Thyroid gland (tissue), 4 donors: ENCODE results near the gene ERICH3.

Experiments used
- POLR2A ChIP-seq, 2 donors: fragments of 450-650 bp; IDR thresholded peaks; one replicate each; pipeline ENCODE4 v1.6.1; 2017; ENCODE audit warnings: antibody characterized with exemption in 2 of 2, mild to moderate bottlenecking in 2 of 2, moderate library complexity in 1 of 2
- TF ChIP-seq, protein P1 (sequence below), 6 experiments: fragments of 200-600 bp in 3 of 6; fragments of 450-650 bp in 3 of 6; sonication (generic) in 3 of 6; IDR thresholded peaks; one replicate each; pipeline ENCODE4 v1.5.1; 2016 to 2019; ENCODE audit warnings: antibody characterized with exemption in 6 of 6, mild to moderate bottlenecking in 2 of 6, inconsistent platforms in 1 of 6, moderate library complexity in 1 of 6

DNA sequence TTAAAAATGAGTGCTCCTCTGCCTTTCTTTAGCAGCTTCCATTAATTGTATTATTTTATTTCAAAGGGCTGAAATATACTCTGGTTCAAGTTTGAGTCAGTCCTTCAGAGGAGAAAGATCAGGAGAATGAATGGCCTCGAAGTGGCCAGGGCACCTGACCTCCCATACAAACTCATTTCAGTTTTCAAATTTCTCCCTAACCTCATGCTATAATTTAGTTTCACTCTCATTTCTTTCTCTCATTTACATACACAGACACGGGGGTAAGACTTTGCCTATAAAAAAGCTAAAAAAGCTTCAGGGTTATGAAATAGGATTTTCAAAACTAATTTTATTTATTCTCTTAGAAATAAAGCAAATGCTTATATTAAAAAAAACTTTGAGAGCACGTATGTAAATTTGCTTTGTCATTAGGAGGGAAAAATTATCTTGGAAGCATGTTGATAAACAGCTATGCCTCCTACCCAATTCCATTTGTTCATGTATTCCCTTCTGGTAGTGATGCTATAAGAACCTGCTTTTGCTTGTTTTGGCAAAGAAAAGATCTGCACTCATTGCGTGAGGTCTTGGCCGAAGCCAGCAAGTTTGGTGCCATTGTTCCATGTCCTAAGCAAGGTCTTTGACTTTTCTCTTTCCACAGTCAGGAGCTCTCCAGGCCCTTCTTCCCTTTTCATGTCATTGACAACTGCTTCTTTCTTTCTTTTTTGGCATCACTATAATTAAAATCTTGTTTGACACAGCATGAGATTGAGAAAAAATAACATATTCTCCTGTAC is 80.8 kb downstream of the ERICH3 start:
- no peak for TF ChIP-seq POLR2A (IDR thresholded peaks at IDR 0.05)
- TF ChIP-seq, protein P1, sequence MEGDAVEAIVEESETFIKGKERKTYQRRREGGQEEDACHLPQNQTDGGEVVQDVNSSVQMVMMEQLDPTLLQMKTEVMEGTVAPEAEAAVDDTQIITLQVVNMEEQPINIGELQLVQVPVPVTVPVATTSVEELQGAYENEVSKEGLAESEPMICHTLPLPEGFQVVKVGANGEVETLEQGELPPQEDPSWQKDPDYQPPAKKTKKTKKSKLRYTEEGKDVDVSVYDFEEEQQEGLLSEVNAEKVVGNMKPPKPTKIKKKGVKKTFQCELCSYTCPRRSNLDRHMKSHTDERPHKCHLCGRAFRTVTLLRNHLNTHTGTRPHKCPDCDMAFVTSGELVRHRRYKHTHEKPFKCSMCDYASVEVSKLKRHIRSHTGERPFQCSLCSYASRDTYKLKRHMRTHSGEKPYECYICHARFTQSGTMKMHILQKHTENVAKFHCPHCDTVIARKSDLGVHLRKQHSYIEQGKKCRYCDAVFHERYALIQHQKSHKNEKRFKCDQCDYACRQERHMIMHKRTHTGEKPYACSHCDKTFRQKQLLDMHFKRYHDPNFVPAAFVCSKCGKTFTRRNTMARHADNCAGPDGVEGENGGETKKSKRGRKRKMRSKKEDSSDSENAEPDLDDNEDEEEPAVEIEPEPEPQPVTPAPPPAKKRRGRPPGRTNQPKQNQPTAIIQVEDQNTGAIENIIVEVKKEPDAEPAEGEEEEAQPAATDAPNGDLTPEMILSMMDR (IDR thresholded peaks at IDR 0.05) = no peak
